Adrenal gland (tissue), 5 donors: ENCODE results near the gene WIZ.

Experiments
- CTCF ChIP-seq, 6 experiments: fragments of 450-650 bp in 4 of 6; fragments of 200-600 bp in 2 of 6; sonication (generic) in 1 of 6; IDR thresholded peaks; 1 replicate in 5 of 6; 2 replicates in 1 of 6; pipeline versions ENCODE4 v1.5.1 to v1.8.0; 2016 to 2021; ENCODE audit warnings: antibody characterized with exemption in 6 of 6, mild to moderate bottlenecking in 2 of 6, moderate library complexity in 1 of 6
- POLR2A ChIP-seq, 2 donors: fragments of 450-650 bp; IDR thresholded peaks; one replicate each; pipeline ENCODE4 v1.6.1; 2017; ENCODE audit warnings: antibody characterized with exemption in 2 of 2, mild to moderate bottlenecking in 2 of 2, moderate library complexity in 1 of 2
- donor health status: DM: no; HTN: no; CAD: no.

- no peak for TF ChIP-seq POLR2A (IDR thresholded peaks at IDR 0.05)
- TF ChIP-seq CTCF (IDR thresholded peaks at IDR 0.05) = no peak
Observed at GRCh38 chr19:15393963-15394362, 55.8 kb downstream of the WIZ start.
